Colon (tissue), 2 donors: ENCODE data around the gene OTOP2.

Source experiments
- FAIRE-seq: peaks from 2 replicates; lab custom pipeline; 2012; peaks lifted over from hg19 to GRCh38; lab: Jason Lieb, UNC
- donor health status: control.
- donor health status: control.

The OTOP2 gene

DNA sequence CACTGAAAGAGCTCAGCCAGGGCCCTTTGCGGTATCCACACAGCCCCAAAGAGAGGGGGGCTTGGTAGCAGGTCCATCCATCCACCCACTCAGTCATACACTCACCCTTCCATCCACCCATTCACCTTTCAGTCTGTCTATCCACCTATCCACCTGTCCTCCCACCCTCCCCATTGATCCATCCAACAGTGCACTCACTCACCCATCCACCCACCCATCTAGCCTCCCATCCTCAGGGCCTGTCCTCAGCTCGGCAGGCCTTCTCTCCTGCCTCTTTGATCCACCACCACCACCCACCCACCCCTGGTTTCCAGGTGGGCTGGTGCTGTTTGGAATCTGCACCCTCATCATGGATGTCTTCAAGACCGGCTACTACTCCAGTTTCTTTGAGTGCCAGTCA lies 1.2 kb downstream of the OTOP2 start:
- FAIRE-seq, result no peak

DNA sequence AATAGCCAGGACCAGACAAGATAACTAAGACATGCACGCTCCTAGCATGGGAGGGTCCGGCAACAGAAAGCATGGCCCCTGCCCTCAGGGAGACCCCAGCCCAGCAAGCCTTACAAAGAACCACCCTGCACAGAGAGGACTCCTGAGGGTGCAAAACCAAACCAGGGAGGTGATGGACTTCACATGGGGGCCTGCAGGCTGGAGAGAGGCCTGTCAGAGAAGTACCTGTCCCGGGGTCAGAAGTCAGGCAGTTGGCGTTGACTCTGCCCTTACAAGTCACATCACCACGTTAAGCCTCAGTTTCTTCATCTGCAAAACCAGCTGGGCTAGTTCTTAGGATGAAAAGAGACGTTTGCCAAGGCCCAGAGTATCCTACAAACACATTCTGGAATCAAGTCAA lies 4.7 kb downstream of the OTOP2 start:
- FAIRE-seq, result no peak

DNA sequence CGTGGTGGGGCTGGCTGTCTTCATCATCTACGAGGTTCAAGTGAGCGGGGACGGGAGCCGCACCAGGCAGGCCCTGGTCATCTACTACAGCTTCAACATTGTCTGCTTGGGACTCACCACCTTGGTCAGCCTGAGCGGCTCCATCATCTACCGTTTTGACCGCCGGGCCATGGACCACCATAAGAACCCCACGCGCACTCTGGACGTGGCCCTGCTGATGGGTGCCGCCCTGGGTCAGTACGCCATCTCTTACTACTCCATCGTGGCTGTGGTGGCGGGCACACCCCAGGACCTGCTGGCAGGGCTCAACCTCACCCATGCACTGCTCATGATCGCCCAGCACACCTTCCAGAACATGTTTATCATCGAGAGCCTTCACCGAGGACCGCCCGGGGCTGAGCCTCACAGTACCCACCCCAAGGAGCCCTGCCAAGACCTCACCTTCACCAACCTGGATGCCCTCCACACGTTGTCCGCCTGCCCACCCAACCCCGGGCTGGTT lies 6.5 kb downstream of the OTOP2 start:
- no peak for FAIRE-seq

DNA sequence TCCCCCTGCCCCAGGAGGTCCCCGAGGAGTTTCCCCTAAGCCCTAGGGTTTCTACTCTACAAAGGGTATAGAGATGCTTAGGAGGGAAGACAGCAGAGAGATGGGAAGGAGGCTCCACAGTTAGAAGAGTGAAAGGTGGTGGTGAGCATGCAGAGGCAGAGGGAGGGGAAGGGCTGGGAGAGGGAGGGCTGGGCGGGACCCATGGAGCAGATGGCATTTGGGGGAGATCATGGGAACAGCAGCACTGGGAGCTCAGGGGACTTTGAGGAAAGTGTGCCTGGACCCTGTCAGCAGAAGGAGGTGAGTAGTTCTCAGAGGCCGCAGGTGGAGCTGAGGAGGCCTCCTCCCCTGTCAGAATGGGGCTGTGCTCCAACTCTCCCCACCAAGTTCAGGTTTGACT lies 11.0 kb downstream of the OTOP2 start:
- FAIRE-seq, result no peak

DNA sequence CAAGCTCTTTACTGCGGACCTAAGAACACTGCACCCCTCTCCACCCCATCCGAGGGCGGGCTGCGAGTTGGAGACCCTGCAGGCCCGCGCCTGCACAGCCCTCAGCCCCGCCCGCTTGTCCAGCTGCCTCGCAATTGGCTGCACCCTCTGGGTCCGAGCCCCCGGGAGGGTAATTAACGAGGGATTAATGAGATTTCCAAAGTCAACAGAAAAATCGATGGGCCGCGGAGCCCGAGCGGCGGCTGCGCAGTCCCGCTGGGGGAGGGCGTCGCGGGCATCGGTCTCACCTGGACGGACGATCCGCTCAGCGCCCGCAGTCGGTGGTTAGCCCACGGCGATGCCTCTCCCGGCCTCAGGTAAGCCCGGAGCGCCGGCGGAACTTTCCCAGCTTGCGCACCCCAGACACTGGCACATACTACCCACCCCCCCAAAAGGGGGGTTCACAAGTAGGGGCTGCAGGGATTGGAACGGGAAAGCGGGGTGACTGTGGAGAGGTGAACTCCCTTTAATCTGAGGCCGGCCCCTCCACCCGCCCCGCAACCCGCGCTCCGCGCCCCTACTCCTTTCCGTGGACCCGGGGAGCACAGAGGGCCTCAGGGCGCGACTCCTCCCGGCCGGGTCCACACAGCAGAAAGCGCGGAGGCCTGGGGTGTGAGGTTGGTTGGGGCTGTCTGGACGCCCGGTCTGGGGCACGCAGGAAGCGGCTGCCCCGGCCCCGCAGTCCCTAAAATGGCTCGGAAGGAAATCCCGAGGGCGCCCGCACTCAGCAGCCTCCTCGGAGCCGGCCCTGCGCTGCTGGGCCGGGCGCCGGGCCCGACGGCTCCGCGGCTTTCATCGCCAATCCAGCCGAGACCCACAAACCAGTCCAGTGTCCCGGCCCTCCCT lies 11.8 kb downstream of the OTOP2 start, which contains the start of gene OTOP3:
OTOP3 (plus strand) TSS at position 314 of the 885 bp plus-strand sequence; CDS start at position 338, 24 bp downstream.
- no peak for FAIRE-seq

DNA sequence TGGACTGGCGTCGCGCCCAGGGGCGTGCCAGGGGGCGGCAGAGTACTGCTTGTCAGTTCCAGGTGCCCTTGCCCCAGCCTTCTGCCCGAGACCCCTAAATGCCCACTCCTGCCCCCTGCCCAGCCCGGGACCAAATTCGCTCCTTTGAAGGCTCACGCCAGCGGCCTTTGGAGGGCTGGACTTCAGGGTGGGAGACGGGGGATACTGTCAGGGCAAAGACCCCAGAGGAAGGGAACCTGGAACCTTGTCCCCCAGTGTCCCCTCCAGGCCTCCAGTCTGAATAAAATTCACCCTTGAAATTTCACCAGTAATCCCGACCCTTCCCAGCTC lies 12.4 kb downstream of the OTOP2 start:
- no peak for FAIRE-seq

DNA sequence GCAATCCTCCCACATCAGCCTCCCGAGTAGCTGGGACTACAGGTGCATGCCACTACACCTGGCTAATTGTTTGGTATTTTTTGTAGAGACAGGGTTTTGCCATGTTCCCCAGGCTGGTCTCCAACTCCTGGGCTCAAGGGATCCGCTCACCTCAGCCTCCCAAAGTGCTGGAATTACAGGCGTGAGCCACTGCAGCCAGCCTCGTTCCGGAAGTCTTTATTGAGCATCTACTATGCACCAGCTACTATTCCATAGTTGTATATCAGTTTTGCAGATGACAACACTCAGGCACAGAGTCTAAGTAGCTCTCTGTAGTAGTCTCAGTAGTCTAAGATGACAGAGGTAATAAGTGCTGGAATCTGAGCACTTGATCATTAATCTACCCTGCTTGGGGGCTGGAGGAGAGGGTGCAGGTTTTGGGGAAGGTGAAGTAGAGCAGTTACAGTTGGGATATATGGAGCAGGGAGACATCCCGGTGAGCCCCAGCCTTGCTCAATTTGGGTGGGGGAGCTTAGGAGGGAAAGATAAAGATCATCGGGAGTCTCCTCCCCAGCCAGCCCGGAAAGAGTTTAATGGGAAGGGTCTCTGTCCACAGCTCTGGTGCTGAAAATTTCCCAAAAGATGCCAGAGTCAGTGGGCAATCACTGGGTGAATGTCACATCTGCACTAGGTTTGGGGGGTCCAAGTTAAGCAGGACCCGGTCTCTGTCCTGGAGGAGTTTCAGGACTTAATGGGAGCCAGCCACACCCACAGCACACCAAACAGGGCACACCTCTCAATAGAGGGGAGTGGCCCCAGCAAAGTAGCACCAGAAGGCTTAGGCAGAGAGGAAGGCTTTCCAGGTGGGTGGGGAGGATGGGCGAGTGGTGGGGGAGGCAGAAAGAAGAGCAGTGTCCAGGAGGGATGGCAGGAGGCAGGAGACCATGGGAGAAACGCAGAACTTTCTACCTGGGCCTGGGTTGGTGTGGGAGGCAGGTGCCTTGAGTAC lies 13.3 kb downstream of the OTOP2 start:
- FAIRE-seq, result no peak

DNA sequence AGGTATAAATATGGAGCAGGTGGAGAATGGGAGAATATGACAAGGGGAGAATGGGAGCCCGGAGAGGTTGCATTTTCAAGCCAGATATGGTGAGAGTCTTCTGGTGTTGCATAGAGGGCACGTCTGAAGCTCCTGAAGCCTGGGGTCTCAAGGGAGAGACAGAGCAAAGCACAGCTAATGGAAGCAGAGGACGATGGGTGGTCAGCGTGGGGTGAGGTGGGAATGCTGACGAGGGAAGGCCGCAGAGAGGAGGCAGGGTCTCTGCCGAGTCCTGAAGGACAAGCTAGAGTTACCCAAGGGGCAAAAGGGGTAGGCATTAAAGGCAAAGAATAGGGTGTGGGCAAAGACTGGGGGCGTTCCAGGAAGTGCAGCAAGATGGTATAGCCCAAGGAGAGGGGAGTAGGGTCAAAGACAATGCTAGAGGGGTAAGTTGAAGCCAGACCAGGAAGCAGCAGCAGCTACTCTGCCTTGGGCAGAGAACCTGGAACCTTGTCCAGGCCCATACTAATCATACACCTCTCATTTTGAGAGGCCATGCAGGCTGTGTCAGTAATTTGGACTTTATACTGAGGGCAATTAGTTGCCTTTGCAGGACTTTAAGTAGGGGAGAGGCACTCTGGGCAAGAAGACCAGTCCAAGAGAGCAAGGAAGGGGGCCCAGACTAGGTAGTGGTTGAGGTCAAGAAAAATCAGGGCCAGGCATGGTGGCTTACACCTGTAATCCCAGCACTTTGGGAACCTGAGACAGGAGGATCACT lies 14.3 kb downstream of the OTOP2 start:
- FAIRE-seq, result no peak

DNA sequence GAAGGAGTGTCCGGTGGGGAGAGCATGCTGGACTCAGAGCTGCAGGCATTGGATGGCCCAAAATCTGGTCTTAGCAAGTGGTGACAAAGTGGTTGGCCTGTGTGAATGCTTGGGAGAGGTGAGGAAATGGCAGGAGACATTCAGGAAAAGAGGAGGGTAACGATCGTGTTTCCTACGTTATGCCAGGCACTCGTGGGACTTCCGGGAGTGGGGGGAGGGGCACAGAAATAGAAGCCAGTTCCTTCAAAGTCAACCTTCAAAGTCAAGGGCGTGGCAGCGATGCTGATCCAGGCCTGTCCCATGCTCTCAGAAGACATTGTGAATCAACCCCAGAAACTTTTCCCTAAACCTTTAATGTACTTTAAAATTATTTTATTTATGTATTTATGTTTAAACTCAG lies 15.5 kb downstream of the OTOP2 start:
- no peak for FAIRE-seq

DNA sequence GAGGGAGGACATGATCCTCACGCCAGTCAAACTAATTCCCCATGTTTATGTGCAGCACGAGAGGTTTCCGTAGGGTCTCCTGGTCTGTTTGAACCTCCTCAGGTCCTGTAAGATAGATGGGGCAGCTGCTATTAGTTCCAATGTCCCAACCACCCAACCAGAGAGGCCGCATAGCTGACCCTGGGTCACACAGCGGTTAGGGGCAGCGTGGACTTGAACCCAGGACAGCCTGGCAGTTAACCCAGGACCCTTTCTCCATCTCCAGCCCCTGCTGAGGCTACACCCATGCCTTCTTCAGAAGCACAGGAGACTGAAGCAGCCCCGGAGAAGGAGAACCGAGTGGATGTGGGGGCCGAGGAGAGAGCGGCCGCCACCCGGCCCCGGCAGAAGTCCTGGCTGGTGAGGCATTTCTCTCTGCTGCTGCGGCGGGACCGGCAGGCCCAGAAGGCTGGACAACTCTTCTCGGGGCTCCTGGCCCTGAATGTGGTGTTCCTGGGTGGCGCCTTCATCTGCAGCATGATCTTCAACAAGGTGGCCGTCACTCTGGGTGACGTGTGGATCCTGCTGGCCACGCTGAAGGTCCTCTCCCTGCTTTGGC lies 17.2 kb downstream of the OTOP2 start:
- FAIRE-seq, result no peak

DNA sequence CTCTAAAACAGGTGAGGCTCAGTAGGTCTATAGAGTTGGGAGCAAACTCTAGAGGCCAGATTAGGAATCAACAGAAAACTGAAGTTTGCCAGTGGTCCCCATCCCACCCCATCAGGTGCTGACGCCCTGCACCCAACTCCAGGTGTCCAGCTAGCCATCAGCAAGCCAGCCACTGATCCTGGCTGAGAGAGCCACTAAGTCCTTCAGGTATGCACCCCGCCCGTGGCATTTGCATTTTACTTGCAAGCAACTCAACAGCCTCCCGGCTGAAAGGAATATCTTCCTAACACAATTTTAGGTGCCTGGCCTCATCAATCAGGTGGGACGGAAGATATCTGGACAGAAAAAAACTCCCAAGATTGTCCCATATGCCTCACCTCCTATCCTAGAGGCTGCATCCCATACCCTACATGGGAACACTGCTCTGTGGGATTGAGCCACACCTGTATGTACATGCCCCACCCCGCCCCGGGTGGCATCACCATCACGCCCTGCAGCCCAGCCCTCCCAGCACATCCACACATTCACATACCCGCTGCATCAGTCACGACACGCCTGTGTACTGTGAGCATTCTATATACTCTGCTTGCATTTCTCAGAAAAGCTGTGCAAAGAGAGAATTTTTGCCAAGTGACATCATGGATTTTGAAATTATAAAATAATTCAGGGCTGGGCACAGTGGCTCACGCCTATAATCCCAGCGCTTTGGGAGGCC lies 19.9 kb downstream of the OTOP2 start:
- FAIRE-seq, result no peak

DNA sequence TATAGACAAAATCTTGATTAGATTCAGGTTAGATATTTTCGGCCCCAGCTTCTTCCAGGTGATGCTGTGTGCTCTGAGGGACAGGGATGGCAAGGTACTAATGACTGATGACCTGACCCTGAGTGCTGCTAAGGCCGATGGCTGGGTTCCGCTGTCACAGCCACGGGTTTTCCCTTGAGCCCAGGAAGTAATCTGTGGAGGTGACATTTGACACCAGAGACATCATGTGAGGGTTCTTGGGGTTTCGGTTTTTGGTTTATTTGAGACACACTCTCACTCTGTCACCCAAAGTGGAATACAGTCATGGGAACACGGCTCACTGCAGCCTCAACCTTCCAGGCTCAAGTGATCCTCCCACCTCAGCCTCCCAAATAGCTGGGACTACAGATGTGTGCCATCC lies 21.5 kb downstream of the OTOP2 start:
- FAIRE-seq, result no peak

DNA sequence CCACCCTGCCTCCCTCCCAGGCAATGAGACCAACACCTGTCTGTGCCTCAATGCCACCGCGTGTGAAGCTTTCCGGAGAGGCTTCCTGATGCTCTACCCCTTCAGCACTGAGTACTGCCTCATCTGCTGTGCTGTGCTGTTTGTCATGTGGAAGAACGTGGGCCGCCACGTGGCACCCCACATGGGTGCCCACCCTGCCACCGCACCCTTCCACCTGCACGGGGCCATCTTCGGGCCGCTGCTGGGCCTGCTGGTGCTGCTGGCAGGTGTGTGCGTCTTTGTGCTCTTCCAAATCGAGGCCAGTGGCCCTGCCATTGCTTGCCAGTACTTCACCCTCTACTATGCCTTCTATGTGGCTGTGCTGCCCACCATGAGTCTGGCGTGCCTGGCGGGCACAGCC lies 22.6 kb downstream of the OTOP2 start:
- no peak for FAIRE-seq

DNA sequence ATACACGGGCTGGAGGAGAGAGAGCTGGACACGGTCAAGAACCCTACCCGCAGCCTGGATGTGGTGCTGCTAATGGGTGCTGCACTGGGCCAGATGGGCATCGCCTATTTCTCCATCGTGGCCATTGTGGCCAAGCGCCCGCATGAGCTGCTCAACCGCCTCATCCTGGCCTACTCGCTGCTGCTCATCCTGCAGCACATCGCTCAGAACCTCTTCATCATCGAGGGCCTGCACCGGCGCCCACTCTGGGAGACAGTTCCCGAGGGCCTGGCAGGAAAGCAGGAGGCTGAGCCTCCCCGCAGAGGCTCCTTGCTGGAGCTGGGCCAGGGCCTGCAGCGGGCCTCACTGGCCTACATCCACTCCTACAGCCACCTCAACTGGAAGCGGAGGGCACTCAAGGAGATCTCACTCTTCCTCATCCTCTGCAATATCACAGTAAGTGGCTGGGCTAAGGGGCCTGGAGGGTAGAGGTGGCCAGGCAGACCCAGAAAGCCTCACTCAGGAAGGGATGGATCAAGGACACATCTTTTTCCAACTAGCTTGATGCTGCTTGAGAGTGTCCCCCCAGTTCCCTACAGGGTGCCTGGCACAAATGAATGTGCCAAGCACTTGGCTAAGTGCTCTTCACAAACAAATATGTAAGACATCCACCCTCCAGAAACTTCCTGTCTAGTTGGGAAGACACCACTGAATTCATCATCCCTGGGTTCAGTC lies 23.1 kb downstream of the OTOP2 start:
- FAIRE-seq, result no peak

DNA sequence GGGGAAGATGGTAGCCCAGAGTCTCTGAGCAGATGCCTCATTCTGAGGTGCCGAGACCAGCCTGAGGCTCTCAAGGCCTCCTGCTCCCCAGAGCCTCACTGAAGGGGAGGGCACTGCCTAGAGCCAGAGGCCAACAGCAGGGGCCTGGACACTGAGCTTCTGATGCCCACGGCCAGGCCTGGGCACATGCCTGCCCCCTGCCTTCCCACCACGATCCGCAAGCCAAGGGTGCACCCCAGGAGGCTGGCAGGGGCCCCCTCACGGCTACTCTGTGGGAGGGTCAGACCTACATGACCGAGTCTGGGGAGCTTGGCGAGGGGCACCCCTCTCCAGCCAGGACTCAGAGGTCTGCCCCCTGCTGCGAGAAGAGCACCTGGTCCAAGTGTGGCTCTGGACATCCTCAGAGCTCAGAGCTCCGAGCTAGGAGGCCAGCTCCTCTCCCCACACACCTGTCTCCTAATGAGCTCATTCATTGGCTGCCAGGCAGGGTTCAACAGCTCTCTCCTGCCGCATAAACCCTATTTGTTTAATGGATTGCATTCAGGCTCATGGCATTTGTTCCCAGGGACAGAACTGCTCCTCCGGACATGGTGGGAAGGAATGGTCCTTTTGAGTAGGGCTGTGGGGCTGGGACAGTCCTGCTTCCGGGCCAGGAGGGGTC lies 25.5 kb downstream of the OTOP2 start:
- FAIRE-seq, result no peak

DNA sequence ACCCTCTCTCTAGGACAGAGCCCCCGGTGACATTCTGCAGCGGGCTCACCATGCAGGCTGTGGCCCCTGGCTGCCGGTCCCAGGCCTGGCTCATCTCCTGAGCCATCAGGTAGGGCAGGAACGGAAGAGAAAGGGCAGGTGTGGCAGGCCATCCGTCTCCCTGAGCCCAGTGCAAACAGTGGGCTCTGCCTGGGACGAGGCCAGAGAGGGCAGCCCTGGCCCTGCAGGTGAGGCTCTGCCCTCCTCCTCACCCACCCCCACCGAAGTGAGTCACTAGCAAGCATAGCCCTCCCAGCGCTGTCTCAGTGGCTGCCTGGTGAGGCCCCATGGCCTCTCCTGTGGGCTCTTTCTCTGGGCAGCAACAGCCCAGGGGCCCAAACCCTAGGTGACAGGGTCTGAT lies 26.1 kb downstream of the OTOP2 start:
- FAIRE-seq, result no peak

DNA sequence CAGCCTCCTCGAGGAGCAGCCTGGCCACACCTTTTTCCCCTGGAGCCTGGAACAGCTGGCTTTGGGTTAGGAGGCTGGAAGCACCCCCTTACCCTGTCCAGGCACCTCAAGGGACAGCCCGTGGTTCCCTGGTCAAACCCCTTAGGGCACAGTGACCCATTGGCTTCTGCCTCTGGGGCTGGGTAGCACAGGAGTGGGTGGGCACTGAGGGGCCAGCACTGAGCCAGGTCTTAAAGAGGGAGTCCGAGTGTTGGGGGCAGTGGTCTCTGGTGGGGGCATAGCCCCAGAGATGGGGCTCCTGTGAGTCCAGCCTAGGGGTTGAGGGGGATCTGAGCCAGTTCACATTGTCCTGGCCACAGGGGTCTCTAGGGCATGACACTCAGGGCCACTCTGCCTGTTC lies 27.0 kb downstream of the OTOP2 start:
- no peak for FAIRE-seq

DNA sequence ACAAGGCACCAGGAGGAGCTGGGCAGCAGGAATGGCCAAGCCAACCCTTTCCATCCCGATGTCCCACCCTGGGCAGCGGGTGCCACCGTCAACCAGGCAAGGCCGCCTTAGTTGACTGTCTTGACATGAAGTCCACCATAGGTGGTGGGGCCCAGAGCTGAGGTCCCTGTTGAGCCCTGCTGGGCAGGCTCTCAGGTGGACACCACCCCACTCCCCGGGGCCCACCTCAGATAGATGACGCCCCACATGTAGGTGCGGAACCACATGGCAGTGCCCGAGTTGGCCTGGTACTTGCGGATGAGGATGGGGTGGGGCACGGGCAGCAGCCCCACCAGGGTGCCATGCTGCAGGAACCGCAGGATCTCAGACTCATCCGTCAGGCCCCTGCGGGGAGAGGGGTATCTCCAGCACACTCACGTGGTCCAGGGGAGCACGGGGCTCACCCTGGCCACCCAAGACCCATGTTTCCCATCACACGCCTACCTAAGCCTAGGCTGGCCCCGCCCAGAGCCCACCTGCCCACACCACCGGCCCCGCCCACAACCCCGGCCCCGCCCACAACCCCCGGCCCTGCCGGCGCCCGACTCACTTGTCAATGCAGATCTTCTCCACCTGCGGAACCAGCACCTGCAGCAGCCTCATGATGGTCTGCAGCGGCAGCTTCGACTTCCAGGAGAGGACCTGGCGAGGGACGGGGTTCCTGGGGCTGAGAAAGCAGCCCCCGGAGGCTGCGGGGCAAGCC lies 27.8 kb downstream of the OTOP2 start:
- FAIRE-seq, result no peak
